ENCODE results near the gene SPDYC. TPM values are rescaled to one million over a fixed set of nuclear protein-coding genes. Genes with fewer than 3 reads are reported as not detected.

Gene SPDYC
- polyA plus RNA-seq, 3 donors, result 0.64 TPM; not detected in 2

GRCh38 chr11:65135633-65136145 is 34.3 kb upstream of the SPDYC start:
- intact Hi-C loops (cut with micrococcal nuclease), result loop anchor here in 1 of 2 donors (2.0 kb wide), 2 partner anchors 15 to 19 kb away; partner anchors contain the start of gene ZNHIT2
- no peak for DNase-seq
- H3K4me1 Mint-ChIP-seq, result peaks cover 29% of the 10 kb centered on the region
- Histone ChIP-seq H3K4me1 (ENCODE audit: control insufficient read depth in 1 of 2, insufficient read depth in 2 of 2, low read length in 2 of 2) (peaks cover 30 to 31% of the 10 kb centered on the region in 2 donors), H4K20me1 (ENCODE audit: insufficient read depth, low read length) (peaks cover 22% of the 10 kb centered on the region), H3K9ac (ENCODE audit: insufficient read depth, low read length, poor library complexity, severe bottlenecking) (peak overlapping the region; percentile 99), H3K27me3 (ENCODE audit: control insufficient read depth in 2 of 2, insufficient read depth in 2 of 2, low read length in 2 of 2) (no peaks in the 10 kb centered on the region), H3K27ac (ENCODE audit: low read depth in 1 of 2, low read length in 2 of 2) (peak overlapping the region; percentile 99 to 100), H3K9me3 (replicated peaks in 1 of 2; ENCODE audit: control insufficient read depth in 1 of 2, insufficient read depth in 1 of 2, low read length in 2 of 2) (no peaks in the 10 kb centered on the region), H3K79me2 (ENCODE audit: insufficient read depth, low read length) (peaks cover 38% of the 10 kb centered on the region), H3K4me3 (replicated peaks in 1 of 3; ENCODE audit: low read depth in 2 of 3, low read length in 3 of 3) (peak overlapping the region; percentile 51 to 98 (median 92)), H3K36me3 (replicated peaks in 1 of 2; ENCODE audit: control insufficient read depth in 1 of 2, insufficient read depth in 2 of 2, low read length in 2 of 2) (peaks cover 17 to 21% of the 10 kb centered on the region in 2 donors), H3K4me2 (replicated peaks; ENCODE audit: extremely low read depth, low read length, poor library complexity, severe bottlenecking) (peak overlapping the region; percentile 95), H2AFZ (ENCODE audit: insufficient read depth, low read depth, low read length, poor library complexity, severe bottlenecking) (peak overlapping the region; percentile 84)
- H3K27me3 Mint-ChIP-seq (ENCODE audit: low read depth in 3 of 3), result peaks cover 0 to 4% (median 2%) of the 10 kb centered on the region in 3 donors
- WGBS (ENCODE audit: insufficient coverage), result 76% methylated on average over 8 of the region's 11 CpGs
- peak overlapping the region; percentile 99 to 100 (median 99) for H3K27ac Mint-ChIP-seq
- peak overlapping the region; percentile 92 to 99 for H3K4me3 Mint-ChIP-seq
- peaks cover 16 to 33% of the 10 kb centered on the region in 2 donors for H3K36me3 Mint-ChIP-seq
- no peak for TF ChIP-seq CTCF (IDR thresholded peaks at IDR 0.05)
- H3K9me3 Mint-ChIP-seq, result no peaks in the 10 kb centered on the region

GRCh38 chr11:65136515-65137096 is 33.4 kb upstream of the SPDYC start:
- Histone ChIP-seq H4K20me1 (ENCODE audit: insufficient read depth, low read length) (peaks cover 16% of the 10 kb centered on the region), H3K79me2 (ENCODE audit: insufficient read depth, low read length) (peaks cover 30% of the 10 kb centered on the region), H3K4me2 (replicated peaks; ENCODE audit: extremely low read depth, low read length, poor library complexity, severe bottlenecking) (no peak overlapping the region), H3K9me3 (replicated peaks in 1 of 2; ENCODE audit: control insufficient read depth in 1 of 2, insufficient read depth in 1 of 2, low read length in 2 of 2) (no peaks in the 10 kb centered on the region), H2AFZ (ENCODE audit: insufficient read depth, low read depth, low read length, poor library complexity, severe bottlenecking) (no peak overlapping the region), H3K27ac (ENCODE audit: low read depth in 1 of 2, low read length in 2 of 2) (no peak overlapping the region), H3K27me3 (ENCODE audit: control insufficient read depth in 2 of 2, insufficient read depth in 2 of 2, low read length in 2 of 2) (no peaks in the 10 kb centered on the region), H3K36me3 (replicated peaks in 1 of 2; ENCODE audit: control insufficient read depth in 1 of 2, insufficient read depth in 2 of 2, low read length in 2 of 2) (peaks cover 7 to 12% of the 10 kb centered on the region in 2 donors), H3K4me1 (ENCODE audit: control insufficient read depth in 1 of 2, insufficient read depth in 2 of 2, low read length in 2 of 2) (peaks cover 30 to 31% of the 10 kb centered on the region in 2 donors), H3K4me3 (replicated peaks in 1 of 3; ENCODE audit: low read depth in 2 of 3, low read length in 3 of 3) (no peak overlapping the region), H3K9ac (ENCODE audit: insufficient read depth, low read length, poor library complexity, severe bottlenecking) (no peak overlapping the region)
- WGBS (ENCODE audit: insufficient coverage), result 90% methylated on average over 14 of the region's 15 CpGs
- H3K27me3 Mint-ChIP-seq (ENCODE audit: low read depth in 3 of 3), result peaks cover 0 to 4% (median 2%) of the 10 kb centered on the region in 3 donors
- intact Hi-C loops (cut with micrococcal nuclease), result no loop called here
- H3K9me3 Mint-ChIP-seq, result no peaks in the 10 kb centered on the region
- peaks cover 29% of the 10 kb centered on the region for H3K4me1 Mint-ChIP-seq
- no peak for DNase-seq
- H3K27ac Mint-ChIP-seq, result peak overlapping the region in 3 of 7 donors; percentile 1 to 78 (median 29)
- H3K36me3 Mint-ChIP-seq, result peaks cover 8 to 23% of the 10 kb centered on the region in 2 donors
- TF ChIP-seq CTCF (IDR thresholded peaks at IDR 0.05), result no peak
- H3K4me3 Mint-ChIP-seq, result no peak overlapping the region
